GM18861 (cell line): ENCODE measurements around the gene TMEM18.

Experiments used
- ATAC-seq: cut with Tn5 transposase; IDR thresholded peaks from one replicate; pipeline ENCODE4 v1.9.1; 2021; ENCODE audit not compliant: unreplicated experiment

TMEM18 gene

DNA sequence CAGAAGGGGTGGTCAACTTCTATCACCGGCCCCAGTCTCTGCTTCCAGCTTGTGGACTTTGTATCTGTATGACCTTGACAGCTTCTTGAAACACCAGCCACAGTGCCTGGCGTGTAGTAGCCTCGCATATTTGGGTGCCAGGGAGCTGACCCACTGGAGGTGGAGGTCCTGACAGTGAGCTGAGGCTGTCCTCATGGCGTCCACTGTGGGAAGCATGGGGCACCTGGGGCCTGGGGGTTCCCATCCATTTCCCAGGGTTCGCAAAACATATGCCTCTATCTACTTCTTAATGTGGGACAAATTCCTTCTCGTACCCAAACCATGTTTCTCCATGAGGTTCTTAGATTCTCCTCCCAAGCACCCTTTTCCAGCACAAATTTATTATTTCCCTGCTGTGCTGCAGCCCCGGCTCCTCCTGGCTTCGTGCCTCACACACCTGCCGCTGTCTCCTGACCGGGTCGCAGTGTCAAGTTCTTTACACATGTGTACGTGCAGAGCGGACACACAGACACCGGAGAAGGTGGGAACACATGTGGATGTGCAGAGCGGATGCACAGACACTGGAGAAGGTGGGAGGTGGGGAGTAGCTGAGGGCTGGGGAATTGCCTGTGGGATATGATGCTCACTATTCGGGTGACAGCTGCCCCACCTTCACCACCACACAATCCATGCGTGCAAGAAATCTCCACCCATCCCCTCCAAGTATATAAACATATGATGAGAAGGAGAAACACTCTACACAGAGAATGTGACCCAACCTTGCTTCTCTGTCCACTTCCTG lies 23.4 kb downstream of the TMEM18 start:
- no peak for ATAC-seq

DNA sequence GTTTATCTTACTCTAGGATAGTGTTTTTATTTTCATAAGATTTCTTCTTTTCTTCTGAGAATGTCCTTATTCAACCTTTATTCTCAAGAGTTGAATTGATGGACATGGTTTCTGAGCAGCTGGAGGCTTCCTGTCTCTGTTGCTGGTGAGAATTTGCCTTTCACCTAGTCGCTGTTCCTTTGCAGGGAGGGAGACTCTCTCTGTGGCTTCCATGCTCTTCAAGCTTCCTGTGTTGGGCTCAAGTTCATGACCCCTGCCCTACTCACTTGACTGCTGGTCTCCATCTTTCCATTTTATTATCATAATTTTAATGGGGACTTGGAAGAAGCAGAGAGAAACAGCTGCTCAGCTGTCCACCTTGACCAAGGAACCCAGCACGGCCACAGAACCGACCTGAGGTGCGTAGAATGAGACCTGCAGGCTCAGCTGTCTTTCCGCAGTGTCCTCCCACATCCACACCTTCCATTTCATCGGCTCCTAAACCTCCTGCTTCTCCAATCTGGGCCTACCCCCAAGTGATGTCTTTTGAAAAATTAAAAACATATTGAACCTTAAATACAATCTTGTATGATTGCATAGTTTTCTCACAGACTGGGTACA lies 24.2 kb downstream of the TMEM18 start:
- no peak for ATAC-seq

DNA sequence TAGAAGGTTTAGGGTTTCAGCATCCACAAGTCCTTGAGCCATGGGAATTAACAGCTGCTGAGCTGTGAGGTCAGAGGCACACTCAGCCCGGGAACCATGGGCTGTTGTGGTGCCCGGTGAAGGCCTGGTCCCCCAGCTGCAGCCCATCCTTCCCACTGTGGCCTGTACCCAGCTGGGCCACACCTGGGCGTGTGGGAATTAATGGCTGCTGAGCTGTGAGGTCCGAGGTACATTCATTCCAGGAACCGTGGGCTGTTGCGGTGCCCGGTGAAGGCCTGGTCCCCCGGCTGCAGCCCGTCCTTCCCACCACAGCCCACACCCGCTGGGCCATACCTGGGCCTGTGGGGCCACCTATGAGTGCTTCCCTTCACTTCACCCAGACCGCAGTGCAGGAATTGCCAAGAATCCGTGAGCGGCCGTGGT lies 25.2 kb downstream of the TMEM18 start:
- no peak for ATAC-seq

DNA sequence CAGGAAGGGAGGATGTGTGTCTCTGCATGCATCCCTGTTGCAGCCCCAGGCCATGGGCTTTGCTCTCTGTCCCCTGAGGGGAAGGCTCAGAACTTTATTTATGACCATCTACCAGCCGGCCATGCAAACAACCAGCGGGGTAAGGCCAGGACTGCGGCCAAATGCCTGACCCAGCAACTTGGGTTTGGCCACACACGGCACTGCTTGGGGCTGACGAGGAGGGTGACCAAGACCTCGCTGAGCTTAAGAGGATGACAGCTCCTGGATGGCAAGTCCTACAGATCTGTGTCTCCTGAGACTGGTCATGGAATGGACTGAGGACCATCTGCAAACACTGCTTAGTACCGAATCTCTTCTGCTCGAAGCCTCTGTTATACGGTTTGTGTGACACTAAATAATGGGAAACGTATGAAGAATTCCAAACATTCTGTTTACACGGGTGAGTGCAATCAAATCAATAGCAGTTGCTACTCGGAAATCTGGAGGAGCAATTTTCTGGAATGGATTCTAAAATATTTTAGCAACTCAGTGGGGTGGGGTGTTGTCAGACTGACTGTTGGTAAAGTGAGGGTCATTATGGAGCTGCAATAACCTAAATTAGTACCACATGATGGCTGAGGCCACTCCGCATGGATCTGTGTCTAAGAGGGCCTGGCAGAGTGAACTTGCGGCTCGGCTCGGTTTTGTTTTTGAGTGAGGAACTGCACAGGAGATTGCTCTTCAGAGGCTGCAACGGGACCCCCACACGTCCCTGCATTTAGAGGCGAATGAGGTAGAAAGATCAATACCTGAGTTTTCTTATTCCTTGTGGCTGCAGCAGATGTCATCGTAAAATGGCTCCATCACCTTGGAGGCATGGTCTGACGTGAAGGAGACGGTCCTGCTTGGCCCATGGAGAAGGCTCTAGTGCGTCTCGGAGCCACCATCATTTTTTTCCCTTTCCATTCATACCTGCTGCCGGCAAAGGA lies 26.6 kb downstream of the TMEM18 start:
- ATAC-seq = no peak

DNA sequence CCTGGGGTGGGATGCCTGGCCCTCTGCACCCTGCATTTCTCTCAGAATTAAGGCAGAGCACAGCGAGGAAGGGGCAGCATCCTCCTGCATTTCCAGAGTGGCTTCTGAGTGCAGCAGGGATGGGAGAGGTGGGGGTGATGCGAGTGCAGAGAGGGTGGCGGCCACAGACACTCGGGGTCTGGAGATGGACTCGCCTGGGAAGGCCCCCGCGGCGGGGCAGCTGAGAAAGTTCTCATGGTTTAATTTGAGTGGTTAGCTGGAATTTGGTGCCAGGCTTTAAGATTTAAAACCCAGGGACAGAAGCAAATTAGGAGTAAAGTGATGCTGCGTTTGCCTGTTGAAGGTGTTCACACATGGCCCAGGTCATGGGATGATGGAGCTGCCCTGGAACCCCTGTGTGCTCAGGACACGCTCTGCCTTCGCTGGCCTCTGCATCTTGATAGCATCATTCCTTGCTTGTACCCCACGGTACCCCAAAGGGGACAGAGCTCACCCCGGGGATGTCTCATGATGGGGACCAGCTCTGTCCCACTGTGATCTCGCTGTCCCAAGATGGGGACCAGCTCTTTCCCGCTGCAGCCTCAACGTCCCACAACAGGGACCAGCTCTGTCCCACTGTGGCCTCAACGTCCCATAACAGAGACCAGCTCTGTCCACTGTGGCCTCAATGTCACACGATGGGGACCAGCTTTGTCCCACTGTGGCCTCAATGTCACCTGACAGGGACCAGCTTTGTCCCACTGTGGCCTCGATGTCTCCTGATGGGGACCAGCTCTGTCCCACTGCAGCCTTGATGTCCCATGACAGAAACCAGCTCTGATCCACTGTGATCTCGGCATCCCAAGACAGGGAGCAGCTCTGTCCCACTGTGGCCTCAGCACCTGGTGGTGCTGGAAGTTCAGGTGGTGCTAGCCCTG lies 27.5 kb downstream of the TMEM18 start:
- no peak for ATAC-seq

DNA sequence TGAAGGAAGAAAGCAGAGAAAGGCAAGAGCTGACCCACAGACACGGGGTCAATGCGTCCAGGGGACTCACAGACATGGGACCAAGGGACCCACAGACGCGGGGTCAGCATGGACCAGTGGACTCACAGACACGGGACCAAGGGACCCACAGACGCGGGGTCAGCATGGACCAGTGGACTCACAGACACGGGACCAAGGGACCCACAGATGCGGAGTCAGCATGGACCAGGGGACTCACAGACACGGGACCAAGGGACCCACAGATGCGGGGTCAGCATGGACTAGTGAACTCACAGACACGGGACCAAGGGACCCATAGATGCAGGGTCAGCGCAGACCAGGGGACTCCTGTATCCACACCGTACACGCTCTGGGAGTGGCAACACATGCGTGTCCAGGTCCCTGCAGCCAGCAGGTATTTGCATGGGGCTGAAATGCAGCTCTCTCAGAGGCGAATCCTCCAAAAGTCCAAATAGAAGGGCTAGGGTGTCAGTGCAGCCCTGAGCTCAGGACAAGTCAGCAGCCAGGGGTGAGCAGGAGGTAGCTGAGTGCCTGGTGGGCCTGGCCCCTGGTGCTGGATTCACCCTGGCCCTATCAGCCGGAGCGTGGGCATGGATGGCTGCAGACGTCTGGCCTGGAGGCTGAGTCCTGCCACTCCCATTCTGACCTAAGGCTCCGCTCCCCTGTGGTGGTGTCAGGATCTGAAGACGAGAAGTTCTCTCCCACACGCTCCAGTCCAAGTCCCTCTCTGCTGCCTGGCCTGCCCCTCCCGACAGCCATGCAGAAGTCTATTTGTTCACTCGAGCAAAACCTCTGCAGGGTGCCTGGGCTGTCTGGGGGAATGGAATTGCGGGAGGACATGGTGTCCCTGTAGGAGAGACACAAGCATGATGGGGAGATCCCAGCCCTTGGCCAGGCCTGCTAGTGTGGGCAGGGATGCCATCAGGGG lies 28.5 kb downstream of the TMEM18 start:
- no peak for ATAC-seq

DNA sequence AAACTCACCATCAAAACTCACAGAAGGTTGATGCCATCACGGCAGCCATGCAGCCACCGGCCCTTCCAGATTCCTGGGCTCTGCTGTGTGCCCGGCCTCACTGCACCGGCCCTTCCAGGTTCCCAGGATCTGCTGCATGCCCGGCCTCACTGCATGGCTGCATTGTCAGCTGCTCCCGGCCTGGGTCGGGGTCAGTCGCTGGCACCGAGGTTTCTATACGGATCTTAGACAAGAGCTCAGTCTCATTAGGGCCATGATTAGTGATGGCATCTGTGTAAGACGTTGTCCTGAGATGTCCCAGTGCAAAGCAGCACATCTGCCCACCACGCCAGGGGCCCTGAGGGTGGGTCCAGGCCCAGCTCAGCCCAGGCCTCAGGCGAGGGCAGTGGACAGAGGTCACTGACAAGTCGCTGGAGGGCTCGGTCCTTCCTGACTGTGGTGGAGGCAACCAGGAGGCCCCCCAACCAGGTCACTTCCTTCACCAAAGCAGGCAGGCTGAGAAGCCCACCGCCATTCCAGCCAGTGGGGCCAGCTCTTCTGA lies 29.4 kb downstream of the TMEM18 start:
- no peak for ATAC-seq

DNA sequence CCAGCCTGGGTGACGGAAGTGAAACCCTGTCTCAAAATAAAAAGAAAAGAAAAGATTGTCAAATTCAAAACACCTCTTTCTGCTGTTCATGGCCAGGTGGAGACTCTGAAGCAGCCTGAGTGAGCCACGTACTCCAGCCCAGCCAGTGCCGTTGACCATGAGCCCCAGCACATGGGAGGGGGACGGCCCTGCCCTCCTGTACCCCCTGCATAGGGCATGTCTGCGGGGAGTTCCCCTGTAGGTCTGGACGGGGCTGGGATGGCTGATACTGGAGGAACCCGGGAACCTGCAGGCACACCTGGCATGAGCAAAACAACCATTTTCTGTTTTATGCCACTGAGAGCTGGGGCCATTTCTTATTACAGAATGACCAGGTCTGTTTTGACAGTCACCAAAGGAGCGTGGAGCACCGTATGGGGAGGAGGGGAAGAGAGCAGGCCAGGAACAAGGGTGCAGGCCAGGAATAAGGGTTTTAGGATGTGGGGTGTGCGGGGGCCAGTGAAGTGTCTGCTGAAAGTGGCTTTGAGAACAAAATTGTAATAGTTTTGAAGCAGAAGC lies 30.1 kb downstream of the TMEM18 start:
- no peak for ATAC-seq

DNA sequence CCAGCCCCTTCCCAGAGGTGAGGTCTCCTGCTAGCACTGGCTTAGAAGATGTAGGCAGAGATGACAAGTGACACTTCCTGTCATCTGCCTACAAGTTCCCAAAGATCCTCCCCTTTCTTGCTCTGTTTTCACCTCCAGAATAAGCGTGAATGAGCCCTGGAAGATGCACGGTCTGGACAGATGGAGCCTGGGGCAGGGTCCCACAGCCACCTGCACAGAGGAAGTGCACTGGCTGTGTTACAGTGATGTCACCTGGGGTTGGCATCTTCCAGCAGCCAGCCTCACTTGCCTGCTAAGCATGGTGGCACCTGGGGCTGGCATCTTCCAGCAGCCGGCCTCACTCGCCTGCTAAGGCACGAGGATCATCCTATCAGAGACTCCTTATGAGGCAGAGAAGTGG lies 32.3 kb downstream of the TMEM18 start:
- ATAC-seq = no peak

DNA sequence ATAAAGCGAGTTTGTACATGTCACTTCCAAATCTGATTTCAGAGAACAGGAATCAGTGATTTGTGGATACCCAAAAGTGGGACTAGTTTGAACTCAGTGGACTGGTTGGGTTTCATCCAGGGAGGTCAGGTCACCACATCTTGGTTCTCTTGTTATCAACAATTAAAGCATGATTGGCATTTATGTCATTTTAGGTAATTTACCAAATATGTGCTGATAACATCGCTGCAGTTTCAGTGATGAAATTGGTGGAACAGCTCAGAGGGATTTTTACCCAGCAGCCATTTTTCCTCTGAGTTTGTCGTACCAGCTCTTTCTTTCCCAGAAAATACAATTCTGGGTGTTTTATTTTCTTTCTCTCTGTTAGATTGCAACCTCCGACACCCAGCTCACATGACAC lies 33.4 kb downstream of the TMEM18 start:
- no peak for ATAC-seq

DNA sequence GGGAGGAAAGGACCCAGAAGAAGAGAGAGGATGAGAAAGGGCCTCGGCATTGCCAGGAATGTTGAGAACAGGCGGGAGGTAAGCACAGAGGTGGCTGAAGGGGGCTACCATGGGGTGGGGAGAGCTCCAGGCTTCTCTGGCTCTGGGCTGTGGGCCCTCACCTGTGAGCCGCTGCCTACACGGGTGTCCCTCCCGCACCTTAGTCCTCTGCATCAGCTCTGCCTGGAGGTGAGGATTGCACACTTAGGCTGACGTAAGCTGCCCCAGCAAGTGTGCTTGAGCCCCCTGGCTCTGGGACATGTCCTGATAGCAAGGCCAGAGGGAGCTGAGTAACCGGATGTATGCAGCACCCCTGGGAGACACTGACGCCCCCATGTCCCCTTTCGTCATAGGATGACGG lies 33.9 kb downstream of the TMEM18 start:
- no peak for ATAC-seq

DNA sequence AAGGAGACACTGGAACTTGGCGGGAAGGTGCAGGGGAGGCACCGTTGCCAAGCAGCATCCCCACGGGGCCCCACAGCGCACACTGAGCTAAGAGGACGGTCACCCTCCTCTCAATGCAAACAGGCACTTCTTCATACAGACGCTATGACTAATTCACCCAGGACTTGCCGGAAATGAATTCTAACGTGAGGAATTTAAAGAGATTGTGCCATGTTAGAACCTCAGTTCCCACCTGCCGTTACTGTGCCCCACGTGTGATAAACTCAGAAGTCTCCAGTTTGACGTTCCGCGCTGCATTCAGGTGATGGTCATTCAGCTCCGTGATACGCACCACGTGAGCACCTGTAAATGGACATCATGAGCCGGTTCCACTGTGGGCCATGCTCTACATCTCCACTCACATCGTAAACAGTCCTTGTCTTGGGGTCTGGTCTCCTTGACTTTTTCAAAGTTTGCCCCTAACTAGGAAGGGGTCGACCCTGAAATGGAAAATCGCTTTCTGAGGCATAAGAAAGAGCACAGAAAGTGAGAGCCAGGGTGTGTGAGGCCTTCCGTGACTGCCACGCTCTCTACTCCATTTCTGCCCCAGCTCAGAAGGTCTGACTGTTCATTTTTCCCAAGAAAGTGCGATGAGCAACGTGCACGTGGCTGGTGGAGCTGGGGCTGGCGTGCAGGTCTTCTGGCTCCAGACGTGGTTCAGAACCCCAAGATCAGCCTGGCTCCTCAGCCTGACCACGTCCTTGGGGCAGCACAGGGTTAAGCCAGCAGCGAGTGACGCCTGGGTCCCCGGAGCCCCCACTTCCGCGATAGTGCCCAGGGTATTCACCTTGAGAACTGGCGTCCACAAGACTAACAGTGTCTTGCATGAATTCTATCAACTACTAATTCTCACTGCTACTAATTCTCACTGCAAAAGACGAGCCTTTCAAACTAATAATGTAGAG lies 35.1 kb downstream of the TMEM18 start:
- ATAC-seq = no peak

DNA sequence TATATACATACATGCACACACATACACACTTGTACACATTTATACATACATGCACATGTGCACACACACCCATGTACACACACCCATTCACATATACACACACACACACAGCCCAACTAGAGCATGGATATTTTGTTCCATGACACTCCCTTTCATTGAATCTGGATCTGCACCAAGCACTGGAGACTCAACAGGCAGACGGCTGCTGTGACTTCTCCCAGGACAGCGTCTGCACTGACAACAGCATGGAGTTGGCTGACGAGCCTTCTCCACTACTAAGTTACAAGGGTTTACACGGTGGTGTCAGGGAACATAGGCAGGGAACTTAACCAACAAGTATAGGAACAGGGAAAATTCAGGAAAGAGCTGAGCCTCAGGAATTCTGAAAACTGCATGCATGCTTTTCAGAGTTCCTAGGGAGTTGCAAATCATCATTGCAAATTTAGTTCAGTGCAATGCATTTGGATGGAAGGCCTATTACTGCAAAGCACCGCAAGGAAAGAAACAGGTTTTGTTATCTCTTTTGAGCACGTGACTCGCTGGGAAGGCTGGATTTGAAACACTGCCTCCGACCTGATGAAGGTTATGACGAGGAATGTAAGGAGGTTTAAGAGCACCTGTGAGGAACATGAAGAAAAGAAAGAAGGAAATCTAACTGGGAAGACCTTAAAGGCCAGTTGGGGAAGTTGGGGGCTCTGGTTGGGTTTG lies 35.9 kb downstream of the TMEM18 start:
- no peak for ATAC-seq

DNA sequence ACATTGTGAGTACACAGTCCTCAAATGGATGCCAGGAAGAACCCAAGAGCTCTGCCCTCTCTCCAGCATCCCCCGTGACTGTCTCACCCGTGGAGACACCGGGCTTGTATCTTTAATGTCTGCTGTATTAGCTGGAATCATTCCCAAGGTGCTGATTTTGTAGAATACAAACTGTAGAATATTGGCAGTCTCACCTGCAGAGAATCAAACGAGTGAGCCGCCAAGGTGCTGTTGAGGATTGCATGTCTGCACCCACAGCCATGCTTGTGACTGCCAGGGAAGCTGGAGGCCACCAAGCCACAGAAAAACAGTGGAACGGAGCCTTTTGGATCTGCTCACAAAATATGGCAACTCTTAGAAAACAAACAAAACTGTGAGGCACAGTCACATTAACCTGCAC lies 37.5 kb downstream of the TMEM18 start:
- ATAC-seq = no peak

DNA sequence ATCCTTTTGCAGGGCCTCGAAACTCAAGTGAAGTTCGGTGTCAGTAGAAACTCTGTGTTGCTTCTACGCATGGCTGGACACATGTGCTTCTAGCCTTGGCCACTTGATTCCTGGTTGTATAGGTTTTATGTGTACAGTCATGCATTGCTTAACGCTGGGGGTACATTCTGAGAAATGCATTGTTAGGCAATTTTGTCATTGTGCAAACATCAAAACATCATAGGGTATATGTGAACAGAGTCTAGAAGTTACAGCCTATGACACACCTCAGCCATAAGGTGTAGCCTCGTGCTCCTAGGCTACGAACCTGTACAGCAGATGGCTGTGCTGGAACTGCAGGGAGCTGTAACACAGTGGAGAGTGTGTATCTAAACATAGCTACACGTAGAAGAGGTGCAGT lies 39.4 kb downstream of the TMEM18 start:
- no peak for ATAC-seq

DNA sequence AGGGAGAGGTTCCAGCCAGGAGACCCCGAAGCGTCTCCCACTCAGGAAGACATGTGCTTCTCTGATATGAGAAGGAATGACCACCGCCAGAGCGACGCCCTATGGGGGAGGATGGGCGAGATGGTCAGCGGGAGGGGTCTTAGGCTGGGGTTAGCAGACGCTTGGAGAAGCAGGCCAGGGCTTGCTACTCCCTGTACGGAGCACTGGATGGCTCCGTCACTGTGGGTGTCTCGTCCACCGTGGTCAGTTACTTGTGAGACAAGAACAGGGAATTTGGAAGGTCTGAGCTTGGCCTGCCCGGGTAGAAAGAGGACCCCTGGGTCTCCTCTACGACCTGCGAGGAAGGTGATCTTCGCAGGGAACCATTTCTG lies 39.8 kb downstream of the TMEM18 start:
- no peak for ATAC-seq
